IPS-18a (cell line): ENCODE measurements around the gene FAM120B.

ENCODE experiments used
- H3K27ac ChIP-seq: one replicate; pipeline ENCODE4 v1.5.1; 2013; ENCODE audit warnings: low read length
- H3K27me3 ChIP-seq: one replicate; pipeline ENCODE4 v1.6.1; 2013; ENCODE audit warnings: mild to moderate bottlenecking, low read length; ENCODE audit not compliant: control insufficient read depth, insufficient read depth
- H3K36me3 ChIP-seq: one replicate; pipeline ENCODE4 v1.6.1; 2013; ENCODE audit warnings: low read depth, low read length; ENCODE audit not compliant: control insufficient read depth
- H3K4me1 ChIP-seq: one replicate; pipeline ENCODE4 v1.6.1; 2013; ENCODE audit warnings: low read depth, low read length; ENCODE audit not compliant: control insufficient read depth
- H3K4me3 ChIP-seq: one replicate; pipeline ENCODE4 v1.5.1; 2013; ENCODE audit warnings: low read length
- H3K9ac ChIP-seq: one replicate; pipeline ENCODE4 v1.6.1; 2013; ENCODE audit warnings: mild to moderate bottlenecking, low read length, moderate library complexity
- H3K9me3 ChIP-seq: one replicate; pipeline ENCODE4 v1.6.1; 2013; ENCODE audit warnings: low read depth, low read length; ENCODE audit not compliant: control insufficient read depth

Gene FAM120B

DNA sequence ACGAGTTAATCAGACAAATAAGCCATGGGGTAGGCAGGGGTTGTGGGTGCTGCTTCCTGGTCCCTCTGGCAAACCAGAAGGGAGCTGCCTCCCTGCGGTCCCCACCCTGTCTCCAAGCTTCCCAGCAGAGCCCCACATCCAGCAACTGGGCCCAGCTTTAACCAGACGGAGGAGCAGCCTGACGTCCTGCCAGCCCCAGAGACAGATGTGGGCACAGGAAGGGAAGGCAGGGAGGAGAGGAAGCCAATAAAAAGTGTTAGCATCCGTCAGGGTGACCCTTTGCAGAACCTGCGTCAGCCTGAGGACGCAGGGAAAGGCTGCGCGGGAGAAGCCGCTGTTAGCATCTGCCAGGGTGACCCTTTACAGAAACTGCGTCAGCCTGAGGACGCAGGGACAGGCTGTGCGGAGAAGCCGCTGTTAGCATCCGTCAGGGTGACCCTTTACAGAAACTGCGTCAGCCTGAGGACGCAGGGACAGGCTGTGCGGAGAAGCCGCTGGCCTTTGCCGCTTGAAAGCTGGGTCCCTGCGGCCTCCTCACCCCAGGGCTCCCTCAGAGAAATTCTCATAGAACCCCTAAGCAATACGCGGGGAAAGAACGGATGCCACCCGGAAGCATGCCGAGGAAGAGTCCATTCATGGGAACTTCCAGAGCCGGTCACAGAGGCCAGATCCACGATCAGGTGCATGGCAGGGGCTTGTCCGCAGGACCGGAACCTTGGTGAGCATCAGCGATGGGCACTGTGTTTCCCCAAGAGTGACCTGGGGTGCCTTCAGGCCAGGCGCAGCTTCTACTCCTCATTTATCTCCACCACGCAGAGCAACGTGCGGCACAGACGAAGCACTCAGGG lies 31.6 kb upstream of the FAM120B start:
- Histone ChIP-seq H3K4me1 (no peaks in the 10 kb centered on the region), H3K27ac (no peak overlapping the region), H3K4me3 (no peak overlapping the region), H3K9me3 (no peaks in the 10 kb centered on the region), H3K36me3 (no peaks in the 10 kb centered on the region), H3K27me3 (no peaks in the 10 kb centered on the region), H3K9ac (no peak overlapping the region)

DNA sequence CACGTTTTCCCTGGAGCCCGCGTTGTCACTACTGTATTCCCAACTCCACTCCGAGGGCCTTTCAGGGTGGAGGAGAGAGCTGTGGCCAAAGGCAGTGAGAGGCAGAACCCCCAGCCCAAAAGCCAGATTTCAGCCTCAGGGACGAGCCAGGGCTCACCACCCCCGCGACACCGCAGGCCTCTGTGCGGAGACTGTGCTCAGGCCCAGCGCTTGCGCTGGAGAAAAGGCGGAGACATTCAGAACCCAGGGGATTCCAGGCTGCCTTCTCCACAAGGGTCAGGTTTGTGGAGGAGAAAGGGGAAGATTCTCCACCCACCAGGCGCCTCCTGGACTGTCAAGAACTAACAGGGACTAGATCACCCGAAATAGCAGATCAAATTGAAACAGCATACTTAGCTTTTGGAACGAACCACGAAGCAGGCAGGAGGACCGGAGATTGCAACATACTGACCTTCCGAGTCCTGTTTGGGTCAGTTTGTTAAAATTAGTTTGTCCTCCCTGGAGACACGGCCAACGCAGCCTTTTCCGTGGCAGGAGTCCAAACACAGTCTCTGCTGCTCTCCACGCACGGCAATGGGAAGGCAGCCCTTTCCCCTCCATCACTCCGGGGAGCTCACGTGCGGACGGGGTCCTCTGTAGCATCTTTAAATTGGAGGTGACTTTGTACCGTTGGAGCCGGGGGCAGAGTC lies 30.0 kb upstream of the FAM120B start:
- no peak overlapping the region for H3K9ac ChIP-seq
- no peaks in the 10 kb centered on the region for H3K36me3 ChIP-seq
- H3K4me1 ChIP-seq: no peaks in the 10 kb centered on the region
- no peak overlapping the region for H3K4me3 ChIP-seq
- no peaks in the 10 kb centered on the region for H3K9me3 ChIP-seq
- no peak overlapping the region for H3K27ac ChIP-seq
- H3K27me3 ChIP-seq: no peaks in the 10 kb centered on the region

DNA sequence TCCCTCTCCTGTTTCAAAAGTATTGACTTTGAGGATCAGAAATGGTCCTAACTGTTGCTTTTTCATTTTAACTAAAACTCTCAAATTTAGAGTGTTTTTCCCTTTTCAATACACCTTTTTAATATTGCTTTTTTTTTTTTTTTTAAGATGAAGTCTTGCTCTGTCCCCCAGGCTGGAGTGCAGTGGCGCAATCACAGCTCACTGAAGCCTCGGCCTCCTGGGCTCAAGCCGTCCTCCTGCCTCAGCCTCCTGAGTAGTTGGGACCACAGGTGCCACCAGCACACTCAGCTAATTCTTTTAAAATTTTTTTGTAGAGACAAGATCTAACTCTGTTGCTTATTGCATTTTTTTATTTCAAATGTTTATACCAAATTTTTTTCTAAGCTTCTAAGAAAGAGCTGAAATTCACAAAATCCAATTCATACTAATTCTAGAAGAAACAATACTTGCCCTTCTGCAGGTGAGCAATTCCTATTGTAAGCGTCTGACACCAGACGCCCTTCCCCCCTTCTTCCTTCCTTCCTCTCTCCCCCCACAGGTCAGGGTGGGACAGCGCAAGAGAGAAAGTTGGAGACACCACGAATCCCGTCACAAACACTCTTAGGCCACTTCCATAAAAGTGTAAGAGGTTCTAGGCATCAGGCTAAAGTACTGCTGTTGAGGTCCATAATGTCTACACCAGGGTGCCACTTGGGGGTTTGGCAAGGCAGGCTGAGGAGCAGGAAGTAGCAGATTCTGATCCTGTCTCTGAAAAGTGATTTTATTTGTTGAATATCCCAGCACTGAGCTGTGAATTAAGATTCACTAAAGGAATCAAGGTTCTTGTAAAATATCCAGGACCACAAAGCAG lies 28.4 kb upstream of the FAM120B start:
- Histone ChIP-seq H3K4me1 (no peaks in the 10 kb centered on the region), H3K9me3 (no peaks in the 10 kb centered on the region), H3K27me3 (no peaks in the 10 kb centered on the region), H3K27ac (no peak overlapping the region), H3K36me3 (peaks cover 4% of the 10 kb centered on the region), H3K4me3 (no peak overlapping the region), H3K9ac (no peak overlapping the region)

DNA sequence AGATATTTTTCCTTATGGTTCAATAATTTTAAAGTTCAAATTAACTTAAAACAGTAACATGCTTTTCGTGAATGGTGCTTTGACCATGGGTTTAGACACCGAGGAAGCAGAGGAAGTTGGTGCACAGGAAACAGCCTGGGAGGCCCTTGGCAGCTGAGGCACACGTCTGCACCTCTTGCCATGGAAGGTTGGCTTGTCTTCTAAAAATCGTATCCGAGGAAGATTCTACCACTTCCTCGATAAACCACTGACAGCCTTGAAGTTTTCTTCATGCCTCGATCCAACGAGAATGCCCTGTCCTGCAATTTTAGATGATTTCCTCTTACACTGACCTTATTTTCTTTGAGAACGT lies 27.8 kb upstream of the FAM120B start:
- H3K36me3 ChIP-seq: peaks cover 4% of the 10 kb centered on the region
- H3K9me3 ChIP-seq: no peaks in the 10 kb centered on the region
- H3K4me1 ChIP-seq: no peaks in the 10 kb centered on the region
- H3K4me3 ChIP-seq: no peak overlapping the region
- H3K27me3 ChIP-seq: no peaks in the 10 kb centered on the region
- no peak overlapping the region for H3K9ac ChIP-seq
- no peak overlapping the region for H3K27ac ChIP-seq

DNA sequence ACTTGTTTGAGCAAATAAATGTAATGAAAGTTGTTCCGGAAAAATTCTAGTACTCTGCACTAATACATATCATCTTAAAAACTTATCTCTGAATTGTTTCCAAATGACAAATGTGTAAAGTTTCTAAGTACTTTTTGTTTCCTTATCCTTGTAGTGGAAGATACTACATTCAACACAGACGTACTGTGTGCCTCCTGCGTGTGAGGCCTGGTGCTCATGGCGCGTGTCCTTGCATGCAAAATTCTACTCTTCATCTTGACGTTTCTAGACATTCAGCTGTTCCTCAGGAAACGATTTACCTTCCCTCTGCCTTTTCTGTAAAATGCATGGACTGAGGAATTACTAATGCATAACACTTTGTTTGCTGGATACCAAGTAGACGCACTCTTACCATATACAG lies 27.1 kb upstream of the FAM120B start:
- Histone ChIP-seq H3K4me3 (no peak overlapping the region), H3K36me3 (peaks cover 4% of the 10 kb centered on the region), H3K27me3 (no peaks in the 10 kb centered on the region), H3K9ac (no peak overlapping the region), H3K27ac (no peak overlapping the region), H3K4me1 (no peaks in the 10 kb centered on the region), H3K9me3 (no peaks in the 10 kb centered on the region)

DNA sequence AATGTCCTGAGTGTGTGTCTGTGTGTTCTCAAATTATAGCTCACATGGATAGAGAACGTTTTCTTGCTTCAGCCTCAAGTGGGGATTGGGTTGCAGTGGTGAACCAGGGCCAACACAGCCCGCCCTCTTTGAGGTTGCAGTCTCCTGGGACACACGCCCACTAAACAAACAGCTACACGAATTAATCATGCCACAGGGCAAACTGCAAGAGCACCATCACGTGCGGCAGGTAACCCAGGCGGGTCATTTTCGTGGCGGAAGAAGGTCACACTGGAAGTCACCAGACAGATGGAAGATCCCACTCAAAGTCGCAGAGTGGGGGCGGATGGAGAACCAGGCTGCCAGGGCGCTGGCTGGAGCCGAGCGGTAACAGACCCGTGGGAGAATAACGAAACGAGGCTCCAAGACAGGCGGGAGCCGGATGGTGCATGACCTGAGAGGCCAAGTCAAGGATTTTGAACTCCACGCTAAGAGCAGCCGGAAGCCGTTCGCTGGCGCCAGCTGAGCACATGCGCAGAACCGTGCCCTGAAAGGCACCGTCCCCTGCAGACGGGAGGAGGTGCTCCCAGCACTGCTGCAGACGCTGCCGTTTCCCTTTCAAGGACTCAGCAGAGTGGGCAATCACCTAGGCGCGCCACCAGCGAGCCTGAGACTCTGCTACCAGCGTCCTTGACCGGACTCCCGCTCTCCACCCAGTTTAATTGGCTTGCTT lies 26.4 kb upstream of the FAM120B start:
- Histone ChIP-seq H3K9ac (no peak overlapping the region), H3K36me3 (peaks cover 4% of the 10 kb centered on the region)

DNA sequence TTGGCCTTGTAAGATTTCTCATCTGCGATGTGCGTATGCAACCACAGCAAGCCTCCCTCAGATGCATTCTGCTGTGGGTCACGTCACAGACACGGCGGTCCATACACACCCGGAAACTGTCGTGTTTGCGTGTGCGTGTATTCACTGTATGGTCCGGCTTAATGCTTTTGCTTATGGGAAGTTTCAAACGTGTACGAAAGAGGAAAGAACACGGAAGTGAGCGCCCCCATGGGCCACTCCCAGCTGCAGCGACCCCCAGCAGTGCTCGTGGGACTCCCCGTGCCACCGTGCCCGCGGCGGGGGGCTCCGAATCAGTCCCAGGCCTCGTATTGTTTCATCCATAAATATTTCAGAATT lies 25.9 kb upstream of the FAM120B start:
- no peak overlapping the region for H3K4me3 ChIP-seq
- no peaks in the 10 kb centered on the region for H3K9me3 ChIP-seq
- H3K36me3 ChIP-seq: peaks cover 4% of the 10 kb centered on the region
- peaks cover 7% of the 10 kb centered on the region for H3K27me3 ChIP-seq
- no peak overlapping the region for H3K9ac ChIP-seq
- H3K4me1 ChIP-seq: no peaks in the 10 kb centered on the region
- H3K27ac ChIP-seq: no peak overlapping the region

More for the DNA sequence above, 26.4 kb upstream of the FAM120B start:
- H3K4me1 ChIP-seq: no peaks in the 10 kb centered on the region
- peaks cover 1% of the 10 kb centered on the region for H3K27me3 ChIP-seq
- H3K9me3 ChIP-seq: no peaks in the 10 kb centered on the region
- no peak overlapping the region for H3K27ac ChIP-seq
- no peak overlapping the region for H3K4me3 ChIP-seq

DNA sequence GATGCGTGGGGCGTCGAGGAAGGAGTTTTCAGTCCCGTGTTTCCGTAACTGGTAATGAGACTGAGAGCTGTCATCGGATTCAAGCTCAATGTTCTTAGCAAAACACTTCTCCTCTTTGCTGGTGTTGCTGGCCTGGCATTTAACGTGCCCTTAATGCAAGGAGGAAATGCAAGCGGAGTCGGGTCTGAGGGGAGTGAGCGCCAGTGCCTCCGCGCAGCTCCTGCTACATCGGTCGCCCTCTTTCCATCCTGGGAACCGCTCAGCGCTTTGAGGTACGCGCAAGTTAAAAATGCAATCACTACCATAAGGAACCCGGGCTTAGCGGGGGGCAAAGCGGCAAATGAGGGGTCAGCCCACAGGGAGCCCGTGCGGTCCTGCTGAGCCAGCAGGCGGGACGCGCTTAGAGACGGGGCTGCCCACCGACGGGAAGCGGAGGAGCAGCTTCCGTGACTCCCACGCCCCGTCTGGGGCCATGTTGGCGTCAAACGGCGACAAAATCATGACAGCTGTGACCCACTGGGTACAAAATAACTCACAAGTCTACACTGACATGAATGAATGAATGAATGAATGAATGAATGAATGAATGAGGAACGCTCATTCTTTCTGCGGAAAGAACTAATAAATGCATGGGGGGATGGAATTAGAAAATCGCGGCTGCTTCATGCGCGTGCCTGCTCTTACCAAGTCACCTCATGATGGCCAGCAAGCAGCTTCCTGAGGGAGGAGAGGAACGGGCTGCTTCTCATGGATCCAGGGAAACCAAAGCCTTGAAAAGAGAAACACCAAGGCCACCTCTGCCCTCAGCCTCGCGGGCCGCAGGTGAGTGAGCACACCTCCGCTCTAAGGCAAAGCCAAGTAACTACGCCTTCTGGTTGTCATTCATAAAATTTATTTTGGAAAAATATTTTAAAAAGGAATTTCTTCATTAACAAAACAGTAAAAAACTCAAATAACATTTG lies 24.9 kb upstream of the FAM120B start:
- H3K9me3 ChIP-seq: no peaks in the 10 kb centered on the region
- peaks cover 4% of the 10 kb centered on the region for H3K36me3 ChIP-seq
- no peak overlapping the region for H3K9ac ChIP-seq
- peaks cover 8% of the 10 kb centered on the region for H3K4me1 ChIP-seq
- H3K27me3 ChIP-seq: peaks cover 16% of the 10 kb centered on the region
- no peak overlapping the region for H3K27ac ChIP-seq
- no peak overlapping the region for H3K4me3 ChIP-seq

DNA sequence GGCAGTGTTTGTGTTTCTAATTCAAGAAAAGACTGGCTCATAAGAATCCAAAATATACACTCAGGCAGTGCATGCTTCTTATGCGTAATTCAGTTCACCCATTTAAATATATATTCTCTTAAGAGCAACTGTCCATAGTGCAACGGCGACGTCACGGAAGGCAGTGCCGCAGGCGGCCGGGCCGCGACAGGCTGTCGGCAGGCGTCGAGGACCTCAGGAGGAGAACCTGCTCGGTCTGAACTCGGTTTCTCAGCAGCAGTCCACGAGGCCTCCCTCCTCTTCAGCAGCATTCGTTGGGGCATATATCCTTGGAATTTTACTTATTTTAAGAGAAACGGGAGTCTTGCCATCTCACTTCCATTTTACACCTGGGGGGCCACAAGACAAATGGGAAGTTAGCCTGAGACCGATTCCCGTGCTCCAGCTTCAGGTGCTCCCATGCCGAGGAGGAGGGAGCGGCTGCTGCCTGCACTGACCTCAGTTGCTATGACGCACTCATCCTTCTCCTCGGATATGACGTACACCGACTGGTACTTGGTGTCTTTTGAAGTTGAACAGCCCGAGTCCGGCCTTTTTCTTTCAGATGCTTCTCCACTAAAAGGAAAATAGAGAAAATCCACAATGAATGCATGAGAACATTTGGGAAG lies 23.9 kb upstream of the FAM120B start:
- no peak overlapping the region for H3K9ac ChIP-seq
- H3K4me1 ChIP-seq: peaks cover 13% of the 10 kb centered on the region
- H3K27me3 ChIP-seq: peaks cover 26% of the 10 kb centered on the region
- no peak overlapping the region for H3K4me3 ChIP-seq
- peaks cover 4% of the 10 kb centered on the region for H3K36me3 ChIP-seq
- H3K9me3 ChIP-seq: no peaks in the 10 kb centered on the region
- no peak overlapping the region for H3K27ac ChIP-seq
